HG03066 (cell line): ENCODE measurements around the gene GPD2.

Experiments used
- ATAC-seq: cut with Tn5 transposase; IDR thresholded peaks from one replicate; pipeline ENCODE4 v1.9.1; 2021; ENCODE audit warnings: low read depth; ENCODE audit not compliant: unreplicated experiment

The GPD2 gene

GRCh38 chr2:156630579-156631337, 194.6 kb downstream of the GPD2 start:
- no peak for ATAC-seq

GRCh38 chr2:156635646-156636045, 199.5 kb downstream of the GPD2 start:
- no peak for ATAC-seq
